HG02759 (cell line): Measurements from ENCODE around the gene CDKL1.

Experiments
- ATAC-seq: cut with Tn5 transposase; IDR thresholded peaks from one replicate; pipeline ENCODE4 v1.9.1; 2021; ENCODE audit warnings: mild to moderate bottlenecking, moderate library complexity; ENCODE audit not compliant: unreplicated experiment

The CDKL1 gene

GRCh38 chr14:50288146-50288545 is 108.5 kb downstream of the CDKL1 start:
- ATAC-seq, result no peak

GRCh38 chr14:50285861-50286260 is 110.8 kb downstream of the CDKL1 start:
- no peak for ATAC-seq
